NCI-H2196 (cell line): ENCODE measurements around the gene ZDHHC20.

ENCODE experiments used
- DNase-seq: peaks from one replicate; lab custom pipeline; 2025; ENCODE audit not compliant: unreplicated experiment; lab: John Stamatoyannopoulos, UW

The ZDHHC20 gene

DNA sequence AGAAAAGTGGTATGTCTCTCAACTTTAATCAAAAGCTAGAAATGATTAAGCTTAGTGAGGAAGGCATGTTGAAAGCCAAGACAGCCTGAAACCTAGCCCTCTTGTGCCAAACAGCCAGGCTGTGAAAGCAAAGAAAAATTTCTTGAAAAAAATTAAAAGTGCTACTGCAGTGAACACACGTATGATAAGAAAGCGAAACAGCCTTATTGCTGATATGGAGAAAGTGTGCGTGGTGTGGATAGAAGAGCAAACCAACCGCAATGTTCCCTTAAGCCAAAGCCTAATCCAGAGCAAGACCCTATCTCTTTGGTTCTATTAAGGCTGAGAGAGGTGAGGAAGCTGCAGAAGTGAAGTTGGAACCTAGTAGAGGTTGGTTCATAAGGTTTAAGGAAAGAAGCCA, 96.4 kb downstream of the ZDHHC20 start:
- no peak for DNase-seq

DNA sequence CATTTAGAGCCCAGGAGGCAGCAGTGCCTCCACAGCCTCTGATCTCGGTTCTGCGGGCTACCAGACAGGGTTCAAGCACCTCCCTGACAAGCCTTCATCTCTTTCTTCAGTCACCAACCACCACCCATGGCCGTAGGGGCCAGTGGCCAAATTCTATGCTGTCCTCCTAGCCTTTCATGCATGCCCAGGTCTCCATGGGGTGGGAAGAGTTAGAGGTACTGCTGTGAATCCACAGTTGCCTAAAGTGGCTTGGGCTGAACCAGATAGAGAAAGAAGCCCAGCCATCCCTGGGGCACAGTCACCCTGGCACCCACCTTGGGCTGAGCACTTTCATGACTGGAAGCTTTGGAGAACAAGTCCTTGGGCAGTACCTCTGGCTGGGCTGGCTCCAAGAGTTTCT, 97.4 kb downstream of the ZDHHC20 start:
- DNase-seq = no peak

DNA sequence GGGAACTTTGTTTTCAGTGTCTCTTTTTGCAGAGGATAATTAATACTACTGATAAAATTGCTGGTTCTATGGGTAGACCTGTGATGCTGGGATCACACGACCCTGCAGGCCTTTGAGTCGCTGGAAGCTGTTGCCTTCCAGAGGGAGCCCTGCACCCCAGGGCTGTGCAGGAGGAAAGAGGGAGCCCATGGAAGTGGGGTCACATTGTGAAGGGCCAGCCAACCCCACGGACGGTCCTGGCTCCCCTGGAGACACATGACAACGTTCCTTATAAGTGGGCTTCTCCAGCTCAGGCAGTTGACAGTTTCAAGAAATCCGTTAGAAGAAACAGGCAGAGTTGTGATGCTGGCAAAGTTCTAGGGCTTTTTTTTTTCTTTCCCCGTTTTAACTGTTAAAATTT, 98.0 kb downstream of the ZDHHC20 start:
- DNase-seq = no peak

DNA sequence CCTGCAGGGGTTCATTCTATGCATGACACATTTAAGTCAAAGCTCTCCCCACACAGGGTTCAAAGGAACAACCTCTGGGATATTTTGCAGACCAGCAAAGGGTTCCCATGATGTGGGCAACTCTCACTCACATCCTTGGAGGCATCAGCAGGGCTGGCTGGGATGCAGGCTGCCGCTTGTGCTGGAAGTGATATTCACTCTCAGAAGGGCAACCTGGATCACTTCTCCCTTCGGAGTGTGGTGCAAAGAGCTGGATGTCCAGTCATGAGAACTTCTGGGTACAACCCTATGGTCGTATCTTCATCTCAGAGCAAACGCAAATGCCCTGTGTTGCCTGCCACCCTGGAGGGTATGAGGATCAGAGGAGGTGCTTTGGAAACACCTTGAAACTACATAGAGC, 98.6 kb downstream of the ZDHHC20 start:
- DNase-seq = no peak

DNA sequence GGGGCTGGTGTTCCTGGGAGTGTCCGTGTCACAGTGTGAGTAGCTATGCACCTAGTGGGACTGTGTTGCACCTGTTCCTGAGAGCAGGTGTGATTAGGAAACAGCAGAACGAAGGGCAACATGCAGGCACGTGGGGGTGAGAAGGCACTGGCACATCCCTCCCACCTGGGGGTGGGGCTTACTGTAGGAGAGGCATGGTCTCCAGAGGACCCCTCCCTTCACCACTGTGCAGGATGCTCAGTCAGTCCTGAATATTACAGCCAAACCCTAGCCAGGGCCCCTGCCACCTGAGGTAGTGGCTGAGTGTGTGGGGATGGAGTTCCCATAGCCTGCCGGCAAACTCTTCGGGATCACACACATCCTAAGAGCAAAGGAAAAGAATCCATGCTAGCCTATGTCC, 99.2 kb downstream of the ZDHHC20 start:
- no peak for DNase-seq

DNA sequence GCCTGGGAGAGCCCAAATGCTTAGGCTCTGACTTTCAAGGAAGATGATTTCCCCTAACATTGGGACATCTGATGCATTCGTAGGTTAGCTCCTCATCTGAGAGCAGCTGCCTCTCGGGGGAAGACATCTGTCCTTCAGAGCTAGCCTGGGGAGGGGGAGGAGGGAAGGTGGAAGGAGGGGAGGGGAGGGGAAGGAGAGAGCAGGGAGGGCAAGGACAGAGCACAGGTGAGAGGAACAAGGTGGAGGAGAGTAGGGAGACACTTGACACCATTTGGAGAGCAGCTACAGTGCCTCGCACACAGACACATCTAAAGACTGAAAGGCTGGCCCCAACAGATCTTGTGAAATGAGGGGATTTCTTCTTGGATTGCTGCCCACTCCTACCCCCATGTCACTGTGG, 103.8 kb downstream of the ZDHHC20 start:
- no peak for DNase-seq

DNA sequence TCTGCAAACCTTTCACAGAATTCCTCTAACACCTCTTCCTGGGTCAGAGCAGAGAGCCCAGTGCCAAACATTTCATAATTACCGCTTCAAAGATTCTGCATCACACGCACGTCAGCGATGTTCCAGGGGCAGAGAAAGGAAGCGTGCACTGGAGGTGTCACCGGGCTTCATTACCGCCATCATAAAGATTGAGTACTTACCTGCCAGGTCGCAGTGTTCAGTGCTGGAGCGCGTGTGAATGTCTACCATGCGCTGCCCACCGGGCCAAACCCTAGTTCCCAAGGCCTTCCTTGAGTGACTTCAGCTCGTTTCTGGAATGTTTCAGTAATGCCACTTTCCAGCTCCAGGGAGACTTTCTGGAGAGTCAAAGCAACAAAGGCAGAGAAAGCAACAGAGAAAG, 104.4 kb downstream of the ZDHHC20 start:
- no peak for DNase-seq

DNA sequence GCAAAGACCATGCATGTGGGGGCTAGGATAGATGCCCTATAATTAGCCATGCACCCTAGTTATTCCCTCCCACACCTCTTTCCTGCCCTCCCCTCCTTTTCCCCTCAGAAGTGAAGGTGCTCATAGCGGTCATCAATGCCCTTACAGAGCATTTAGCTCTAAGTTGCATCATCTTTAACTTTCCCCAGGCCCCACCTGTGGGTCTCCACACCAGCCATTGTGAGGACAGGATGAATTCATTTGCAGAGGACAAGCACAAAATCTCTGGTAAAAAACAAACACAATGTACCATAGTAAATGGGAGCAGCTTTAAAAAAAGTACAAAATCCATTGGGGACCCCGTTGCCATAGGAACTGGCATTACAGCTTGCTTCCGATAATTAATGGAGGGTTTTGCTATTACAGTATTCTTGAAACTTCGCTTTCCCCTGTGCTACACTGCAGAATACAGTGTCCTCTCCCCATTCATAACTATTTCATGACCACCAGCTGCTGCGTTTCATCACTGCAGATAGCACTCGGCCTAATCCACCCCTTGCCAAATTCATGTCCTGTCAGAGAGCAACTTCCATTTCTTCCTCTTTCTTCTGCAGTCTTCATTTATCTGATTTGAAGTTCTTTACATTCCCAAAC, 110.5 kb downstream of the ZDHHC20 start:
- no peak for DNase-seq

DNA sequence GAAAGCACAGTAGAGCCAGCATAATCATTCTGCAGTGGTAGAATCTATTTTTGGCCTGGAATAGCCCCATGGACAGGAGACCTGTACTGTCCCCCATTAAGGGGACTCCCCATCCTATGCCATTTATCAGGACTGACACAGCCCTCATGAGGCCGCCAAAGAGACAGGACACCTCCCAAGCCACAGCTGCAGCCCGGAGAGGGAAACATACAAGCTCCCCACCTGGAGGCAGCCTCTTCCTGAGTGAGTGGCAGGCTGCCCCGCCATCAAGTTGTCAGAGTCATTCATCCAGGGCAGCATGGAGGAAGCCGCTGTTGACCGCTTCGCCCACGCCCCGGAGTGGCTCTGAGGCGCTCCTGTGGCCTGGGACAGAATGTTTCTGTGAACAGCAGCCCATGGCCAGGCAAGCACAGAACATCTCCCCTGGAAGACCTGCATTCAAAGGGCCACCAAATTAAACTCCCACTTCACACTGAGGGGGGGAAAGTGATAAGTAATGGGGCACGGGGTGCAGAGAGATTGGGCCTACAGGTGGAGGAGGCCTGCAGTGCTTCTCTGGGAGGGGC, 111.3 kb downstream of the ZDHHC20 start:
- no peak for DNase-seq

DNA sequence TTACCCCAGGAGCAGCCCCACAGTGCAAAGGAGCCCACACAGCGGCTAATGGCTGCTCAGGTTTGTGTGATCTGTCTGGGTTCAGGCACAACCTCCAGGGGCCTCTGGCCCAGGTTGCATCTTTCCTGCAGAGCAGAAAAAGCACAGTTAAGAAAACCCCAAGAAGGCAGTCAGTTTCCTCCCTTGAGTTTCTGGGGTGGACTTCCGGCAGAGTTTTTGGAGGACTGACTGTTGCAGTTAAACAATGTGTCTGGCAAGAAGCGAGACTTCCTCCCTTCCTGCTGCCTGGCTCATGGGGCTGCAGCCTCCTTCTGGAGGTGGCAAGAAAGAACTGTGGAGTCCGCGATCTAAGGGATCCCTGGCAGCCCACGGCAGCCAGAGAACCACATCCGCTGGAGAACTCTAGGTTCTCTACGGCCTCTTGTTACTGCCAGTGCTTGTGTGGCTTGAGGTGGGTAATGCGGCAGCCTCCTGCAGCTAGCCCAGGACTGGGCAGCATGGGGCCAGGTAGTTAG, 114.4 kb downstream of the ZDHHC20 start:
- no peak for DNase-seq

DNA sequence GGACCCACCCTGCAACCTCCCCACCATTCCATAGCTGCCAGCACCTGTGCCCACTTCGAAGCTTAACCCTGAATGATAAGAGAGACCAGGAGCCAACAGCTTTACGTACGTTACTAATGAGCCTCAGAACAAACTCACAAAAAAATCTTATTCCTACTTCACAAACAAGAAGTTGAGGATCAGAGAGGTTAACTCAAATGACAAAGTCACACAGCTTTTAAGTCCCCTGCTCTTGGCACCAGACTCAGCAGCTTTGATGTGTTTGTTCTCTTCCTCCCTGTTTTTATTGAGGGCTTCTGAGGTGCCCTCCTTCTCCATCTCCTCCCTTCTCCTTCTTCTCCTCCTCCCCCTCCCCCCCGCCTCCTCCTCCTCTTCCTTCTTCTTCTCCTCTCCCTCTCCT, 115.4 kb downstream of the ZDHHC20 start:
- no peak for DNase-seq

DNA sequence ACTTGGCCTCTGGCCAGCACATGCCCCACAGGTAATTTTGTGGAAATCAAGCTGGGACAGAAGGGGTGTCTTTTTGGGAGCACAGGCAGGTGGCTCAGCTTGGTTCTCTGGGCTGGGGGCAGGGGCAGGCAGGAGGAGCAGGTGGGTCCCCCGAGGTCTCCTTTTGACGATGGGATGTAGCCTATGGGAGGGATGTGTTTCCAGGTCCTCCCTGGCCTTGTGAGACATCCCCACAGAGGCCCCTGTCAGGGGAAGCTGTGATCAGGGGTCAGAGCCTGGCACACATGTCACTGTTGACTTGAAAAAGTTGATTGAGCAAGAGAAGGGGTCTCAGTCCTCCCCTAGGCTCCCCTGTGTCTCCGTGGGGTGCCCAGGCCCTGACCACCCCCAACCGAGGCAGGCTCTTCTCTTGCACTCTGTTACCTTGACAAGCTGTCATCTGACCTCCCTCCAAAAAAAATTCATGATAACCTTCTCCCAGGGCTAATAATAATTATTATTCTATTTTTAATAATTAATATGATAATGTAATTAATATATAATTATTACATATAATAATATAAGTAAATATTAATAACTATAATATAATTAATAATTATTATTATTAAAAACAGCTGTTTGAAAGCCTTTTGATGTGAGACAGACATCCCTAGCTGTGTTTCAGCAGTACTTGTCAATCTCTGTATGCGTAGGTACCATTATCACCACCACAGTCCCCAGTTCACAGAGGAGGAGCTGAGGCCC, 116.2 kb downstream of the ZDHHC20 start:
- no peak for DNase-seq

DNA sequence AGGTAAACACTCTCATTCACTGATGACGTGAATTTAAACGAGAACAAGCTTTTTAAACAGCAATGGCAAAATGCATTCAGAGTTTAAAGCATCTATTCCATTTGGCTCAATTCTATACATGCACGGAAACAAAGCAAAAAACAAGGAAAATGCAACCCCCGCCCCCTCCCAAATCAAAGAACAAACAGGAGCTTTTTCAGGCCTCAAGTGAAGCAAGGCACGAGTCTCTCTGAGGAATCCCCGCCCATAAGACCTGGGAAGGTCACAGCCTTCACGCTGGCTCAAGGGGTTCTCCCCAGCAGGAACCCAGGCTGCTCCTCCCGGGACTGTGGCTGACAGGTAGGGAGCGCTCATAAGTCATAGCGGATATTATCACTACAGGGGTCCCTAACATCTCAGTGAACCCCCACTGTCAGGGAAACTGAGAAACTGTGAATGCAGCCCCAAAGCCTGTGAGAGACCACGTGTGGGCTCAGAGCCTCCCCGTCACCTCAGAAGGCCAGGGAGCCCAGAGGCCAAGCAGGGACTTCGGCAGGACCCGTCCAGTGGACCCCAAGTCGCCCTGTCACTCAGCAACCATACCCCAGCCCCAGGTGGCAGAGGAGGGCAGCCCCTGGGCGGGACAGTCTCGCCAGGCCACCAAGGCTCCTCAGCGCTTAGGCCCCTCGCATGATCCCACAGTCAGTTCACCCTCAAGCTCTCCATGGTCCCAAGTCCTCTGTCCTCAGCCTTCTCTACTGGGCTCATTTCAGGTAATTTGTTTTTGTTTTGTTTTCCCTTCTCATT, 117.3 kb downstream of the ZDHHC20 start:
- no peak for DNase-seq

DNA sequence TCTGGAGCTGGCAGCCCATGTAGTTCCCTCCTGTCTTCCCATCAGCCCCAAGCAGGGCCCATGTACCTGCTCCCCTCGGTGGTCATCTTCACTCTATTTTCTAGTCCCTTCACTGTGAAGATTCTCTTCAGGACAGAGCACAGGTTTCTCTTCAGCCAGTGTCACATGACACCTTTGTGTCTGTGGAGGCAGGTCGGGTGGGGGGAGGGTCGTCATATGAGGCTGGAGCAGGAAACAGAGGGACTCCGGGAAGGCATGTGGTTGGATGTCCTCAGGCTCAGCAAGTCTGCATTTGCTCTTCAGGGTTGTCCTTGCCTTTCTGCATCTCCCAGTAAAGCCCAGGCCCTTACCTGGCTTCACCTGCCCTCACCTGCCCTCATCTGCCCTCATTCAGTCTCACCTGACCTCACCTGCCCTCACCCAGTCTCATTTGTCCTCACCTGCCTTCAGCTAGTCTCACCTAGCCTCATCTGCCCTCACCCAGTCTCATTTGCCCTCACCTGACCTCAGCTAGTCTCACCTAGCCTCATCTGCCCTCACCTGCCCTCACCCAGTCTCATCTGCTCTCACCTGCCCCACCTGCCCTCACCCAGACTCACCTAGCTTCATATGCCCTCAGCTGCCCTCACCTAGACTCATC, 120.3 kb downstream of the ZDHHC20 start:
- DNase-seq = no peak

DNA sequence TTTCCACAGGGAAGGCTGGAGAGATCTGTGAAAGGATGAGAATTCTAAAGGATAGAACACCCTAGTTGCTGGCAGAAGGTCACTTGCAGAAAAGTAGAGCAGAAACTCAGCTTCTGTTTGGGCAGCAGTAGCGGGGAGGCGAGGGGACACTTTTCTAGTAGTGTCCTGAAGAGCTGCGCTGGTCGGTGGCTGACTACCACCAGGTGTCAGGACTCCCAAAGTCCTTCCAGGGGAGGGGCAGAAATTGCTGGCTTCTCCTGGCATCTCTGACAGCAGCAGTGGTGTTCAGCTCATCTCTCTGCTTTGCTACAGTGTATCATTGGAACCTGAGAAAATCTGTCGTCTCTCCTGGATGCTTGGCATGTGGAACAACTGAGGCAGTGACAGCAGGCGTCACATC, 120.9 kb downstream of the ZDHHC20 start:
- DNase-seq = no peak

DNA sequence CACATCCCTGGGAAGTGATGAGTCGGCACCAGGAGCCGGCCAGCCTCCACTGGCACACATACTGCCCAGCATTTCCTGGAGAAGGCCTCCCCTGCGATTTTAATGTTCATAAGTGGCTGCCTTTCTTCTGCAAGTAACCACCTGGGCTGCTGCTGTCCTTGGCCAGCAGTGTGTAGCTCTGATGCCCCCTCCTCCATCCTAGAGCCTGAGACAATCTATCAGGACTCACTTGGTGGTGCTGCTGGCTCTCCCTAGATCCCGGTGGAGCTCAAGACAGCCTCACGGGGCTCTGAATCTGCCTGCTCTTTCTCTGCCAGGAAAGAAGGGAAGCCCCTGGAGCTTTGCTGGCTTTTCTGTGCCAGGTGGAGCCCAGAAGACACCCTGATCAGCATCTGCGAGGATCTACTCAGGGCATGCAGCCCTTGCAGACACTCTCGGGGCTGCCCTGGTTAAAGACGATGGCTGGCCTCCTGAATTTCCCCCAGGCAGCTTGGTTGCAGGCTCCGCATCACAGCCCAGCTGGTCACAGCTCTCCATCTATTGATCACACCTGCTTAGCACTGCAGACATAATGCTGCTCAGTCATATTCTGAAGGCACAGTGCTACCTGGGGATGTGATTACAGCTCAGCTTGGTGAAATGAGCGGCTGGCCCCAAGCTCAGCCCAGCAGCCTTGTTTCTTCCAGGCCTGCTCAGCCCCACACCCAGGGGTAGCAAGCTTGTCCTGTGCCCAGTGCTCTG, 122.3 kb downstream of the ZDHHC20 start:
- no peak for DNase-seq

DNA sequence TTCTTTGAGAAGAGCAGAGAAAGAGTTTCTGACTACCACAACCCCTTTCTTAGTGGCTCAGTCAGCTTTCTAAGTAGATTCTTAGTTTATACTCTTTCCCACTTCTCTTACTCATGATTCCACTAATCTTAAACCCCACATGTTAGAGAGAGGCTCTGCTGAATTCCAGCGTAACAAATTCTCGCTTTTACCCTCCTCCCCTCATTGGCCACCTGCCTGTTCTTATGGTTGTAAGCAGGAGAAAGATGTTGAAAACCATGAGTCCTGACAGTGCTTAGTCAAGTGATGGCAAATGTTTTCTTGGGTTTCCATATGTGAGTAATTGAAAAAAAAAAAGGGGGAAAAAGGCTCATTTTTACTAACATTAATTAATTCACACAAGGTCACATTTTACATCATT, 125.9 kb downstream of the ZDHHC20 start:
- no peak for DNase-seq

DNA sequence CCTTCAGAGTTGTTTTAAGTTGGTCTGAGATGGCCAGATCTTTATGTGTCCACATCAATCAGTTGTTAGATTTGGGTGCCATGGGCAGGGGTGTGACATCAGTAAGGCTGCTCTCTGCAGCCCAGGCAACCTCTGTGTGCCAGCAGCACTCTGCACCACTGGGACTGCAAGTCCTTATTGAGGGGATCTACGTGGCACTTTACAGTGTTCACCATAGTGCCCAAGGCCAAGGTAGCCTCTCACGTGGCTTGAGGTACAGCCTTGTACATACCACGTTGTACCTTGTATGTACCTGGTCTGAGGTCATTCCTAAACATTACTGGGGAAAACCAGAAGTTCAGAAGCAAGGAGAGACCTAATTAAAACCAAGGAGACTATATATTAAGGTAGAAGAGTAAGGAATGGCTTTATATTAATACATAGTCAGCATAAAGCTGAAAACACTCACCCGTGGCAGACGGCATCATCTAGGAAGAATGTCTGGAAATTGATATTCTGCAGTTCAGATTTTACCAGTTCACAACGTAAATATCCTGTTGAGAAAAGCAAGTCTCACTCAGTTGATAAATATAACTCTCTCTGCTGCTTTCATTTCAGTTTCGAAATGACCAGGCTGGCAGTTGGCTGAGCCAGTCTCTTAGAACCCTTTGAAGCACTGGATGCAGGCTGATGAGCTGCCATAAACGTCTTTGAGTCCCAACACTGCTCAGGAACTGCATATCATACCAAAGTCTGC, 128.8 kb downstream of the ZDHHC20 start:
- DNase-seq = no peak

DNA sequence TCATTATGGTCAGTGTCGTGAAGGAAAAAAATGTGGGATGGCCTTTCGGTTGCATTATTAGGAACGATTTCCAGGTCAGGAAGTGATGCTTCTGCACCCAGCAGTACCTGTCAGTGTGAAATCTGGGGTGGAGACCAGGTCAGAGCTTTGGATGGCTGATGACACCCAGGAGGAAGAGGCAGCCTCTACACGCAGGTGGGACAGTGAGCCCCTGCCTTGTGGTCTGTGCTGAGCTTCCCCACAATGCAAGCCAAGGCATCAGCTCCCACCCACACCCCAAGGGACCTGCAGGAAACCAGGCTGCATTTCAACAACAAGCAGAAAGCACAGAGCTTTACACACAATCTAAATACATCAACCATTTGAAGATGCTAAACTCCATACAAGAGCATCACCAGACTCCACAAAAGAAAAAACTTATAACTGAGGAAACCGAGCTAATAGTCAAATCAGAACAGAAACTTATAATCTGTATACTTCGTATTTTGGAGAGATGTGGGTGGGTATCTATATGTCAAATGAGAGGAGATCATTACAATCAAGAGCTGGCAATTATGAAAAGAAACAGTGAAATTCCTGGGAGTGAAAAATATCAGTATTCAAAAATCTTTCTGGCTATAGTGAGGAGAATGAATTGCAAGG, 130.1 kb downstream of the ZDHHC20 start:
- no peak for DNase-seq
